ENCODE data around the gene ARL9. TPM values are rescaled to one million over a fixed set of nuclear protein-coding genes. Genes with fewer than 3 reads are reported as not detected.
A peak's percentile ranks its signal among the peaks of the same experiment; 100 is the strongest.

Gene ARL9
- total and polyA plus RNA-seq, 9 of the 15 experiments (the other 6 are each of a cell fraction or from before 2014, with no cell fraction given): 0.10 to 0.15 (median 0.11) TPM; not detected in 6

DNA sequence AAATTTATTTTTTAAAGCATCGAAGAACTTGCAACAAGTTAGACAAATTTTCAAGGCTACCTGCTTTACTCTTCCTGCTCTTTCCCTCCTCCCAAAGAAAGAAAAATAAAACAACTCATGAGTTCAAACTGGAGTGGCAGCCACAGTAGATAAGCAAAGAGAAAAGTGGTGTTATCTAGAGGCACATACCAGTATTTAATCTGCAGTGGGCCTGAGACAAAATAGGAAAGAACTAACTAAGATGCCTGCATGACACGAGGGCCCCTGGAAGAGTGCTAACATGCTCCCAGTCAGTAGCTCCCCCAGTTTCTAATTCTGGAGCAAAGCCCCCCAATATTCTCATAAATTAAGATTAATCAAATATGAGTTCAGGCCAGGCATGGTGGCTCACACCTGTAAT lies 7.9 kb downstream of the ARL9 start (continued):
- TF ChIP-seq, protein P1, sequence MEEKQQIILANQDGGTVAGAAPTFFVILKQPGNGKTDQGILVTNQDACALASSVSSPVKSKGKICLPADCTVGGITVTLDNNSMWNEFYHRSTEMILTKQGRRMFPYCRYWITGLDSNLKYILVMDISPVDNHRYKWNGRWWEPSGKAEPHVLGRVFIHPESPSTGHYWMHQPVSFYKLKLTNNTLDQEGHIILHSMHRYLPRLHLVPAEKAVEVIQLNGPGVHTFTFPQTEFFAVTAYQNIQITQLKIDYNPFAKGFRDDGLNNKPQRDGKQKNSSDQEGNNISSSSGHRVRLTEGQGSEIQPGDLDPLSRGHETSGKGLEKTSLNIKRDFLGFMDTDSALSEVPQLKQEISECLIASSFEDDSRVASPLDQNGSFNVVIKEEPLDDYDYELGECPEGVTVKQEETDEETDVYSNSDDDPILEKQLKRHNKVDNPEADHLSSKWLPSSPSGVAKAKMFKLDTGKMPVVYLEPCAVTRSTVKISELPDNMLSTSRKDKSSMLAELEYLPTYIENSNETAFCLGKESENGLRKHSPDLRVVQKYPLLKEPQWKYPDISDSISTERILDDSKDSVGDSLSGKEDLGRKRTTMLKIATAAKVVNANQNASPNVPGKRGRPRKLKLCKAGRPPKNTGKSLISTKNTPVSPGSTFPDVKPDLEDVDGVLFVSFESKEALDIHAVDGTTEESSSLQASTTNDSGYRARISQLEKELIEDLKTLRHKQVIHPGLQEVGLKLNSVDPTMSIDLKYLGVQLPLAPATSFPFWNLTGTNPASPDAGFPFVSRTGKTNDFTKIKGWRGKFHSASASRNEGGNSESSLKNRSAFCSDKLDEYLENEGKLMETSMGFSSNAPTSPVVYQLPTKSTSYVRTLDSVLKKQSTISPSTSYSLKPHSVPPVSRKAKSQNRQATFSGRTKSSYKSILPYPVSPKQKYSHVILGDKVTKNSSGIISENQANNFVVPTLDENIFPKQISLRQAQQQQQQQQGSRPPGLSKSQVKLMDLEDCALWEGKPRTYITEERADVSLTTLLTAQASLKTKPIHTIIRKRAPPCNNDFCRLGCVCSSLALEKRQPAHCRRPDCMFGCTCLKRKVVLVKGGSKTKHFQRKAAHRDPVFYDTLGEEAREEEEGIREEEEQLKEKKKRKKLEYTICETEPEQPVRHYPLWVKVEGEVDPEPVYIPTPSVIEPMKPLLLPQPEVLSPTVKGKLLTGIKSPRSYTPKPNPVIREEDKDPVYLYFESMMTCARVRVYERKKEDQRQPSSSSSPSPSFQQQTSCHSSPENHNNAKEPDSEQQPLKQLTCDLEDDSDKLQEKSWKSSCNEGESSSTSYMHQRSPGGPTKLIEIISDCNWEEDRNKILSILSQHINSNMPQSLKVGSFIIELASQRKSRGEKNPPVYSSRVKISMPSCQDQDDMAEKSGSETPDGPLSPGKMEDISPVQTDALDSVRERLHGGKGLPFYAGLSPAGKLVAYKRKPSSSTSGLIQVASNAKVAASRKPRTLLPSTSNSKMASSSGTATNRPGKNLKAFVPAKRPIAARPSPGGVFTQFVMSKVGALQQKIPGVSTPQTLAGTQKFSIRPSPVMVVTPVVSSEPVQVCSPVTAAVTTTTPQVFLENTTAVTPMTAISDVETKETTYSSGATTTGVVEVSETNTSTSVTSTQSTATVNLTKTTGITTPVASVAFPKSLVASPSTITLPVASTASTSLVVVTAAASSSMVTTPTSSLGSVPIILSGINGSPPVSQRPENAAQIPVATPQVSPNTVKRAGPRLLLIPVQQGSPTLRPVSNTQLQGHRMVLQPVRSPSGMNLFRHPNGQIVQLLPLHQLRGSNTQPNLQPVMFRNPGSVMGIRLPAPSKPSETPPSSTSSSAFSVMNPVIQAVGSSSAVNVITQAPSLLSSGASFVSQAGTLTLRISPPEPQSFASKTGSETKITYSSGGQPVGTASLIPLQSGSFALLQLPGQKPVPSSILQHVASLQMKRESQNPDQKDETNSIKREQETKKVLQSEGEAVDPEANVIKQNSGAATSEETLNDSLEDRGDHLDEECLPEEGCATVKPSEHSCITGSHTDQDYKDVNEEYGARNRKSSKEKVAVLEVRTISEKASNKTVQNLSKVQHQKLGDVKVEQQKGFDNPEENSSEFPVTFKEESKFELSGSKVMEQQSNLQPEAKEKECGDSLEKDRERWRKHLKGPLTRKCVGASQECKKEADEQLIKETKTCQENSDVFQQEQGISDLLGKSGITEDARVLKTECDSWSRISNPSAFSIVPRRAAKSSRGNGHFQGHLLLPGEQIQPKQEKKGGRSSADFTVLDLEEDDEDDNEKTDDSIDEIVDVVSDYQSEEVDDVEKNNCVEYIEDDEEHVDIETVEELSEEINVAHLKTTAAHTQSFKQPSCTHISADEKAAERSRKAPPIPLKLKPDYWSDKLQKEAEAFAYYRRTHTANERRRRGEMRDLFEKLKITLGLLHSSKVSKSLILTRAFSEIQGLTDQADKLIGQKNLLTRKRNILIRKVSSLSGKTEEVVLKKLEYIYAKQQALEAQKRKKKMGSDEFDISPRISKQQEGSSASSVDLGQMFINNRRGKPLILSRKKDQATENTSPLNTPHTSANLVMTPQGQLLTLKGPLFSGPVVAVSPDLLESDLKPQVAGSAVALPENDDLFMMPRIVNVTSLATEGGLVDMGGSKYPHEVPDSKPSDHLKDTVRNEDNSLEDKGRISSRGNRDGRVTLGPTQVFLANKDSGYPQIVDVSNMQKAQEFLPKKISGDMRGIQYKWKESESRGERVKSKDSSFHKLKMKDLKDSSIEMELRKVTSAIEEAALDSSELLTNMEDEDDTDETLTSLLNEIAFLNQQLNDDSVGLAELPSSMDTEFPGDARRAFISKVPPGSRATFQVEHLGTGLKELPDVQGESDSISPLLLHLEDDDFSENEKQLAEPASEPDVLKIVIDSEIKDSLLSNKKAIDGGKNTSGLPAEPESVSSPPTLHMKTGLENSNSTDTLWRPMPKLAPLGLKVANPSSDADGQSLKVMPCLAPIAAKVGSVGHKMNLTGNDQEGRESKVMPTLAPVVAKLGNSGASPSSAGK (IDR thresholded peaks at IDR 0.05): peak; percentile 49
- TF ChIP-seq HDGF (IDR thresholded peaks at IDR 0.05) (no peak), ETV5 (CRISPR knock-in tag; IDR thresholded peaks at IDR 0.05; ENCODE audit: low read depth) (no peak), EHMT2 (IDR thresholded peaks at IDR 0.05) (no peak), RFX7 (CRISPR knock-in tag; IDR thresholded peaks at IDR 0.05) (no peak), CXXC5 (CRISPR knock-in tag; IDR thresholded peaks at IDR 0.05) (no peak), RBM34 (IDR thresholded peaks at IDR 0.05; ENCODE audit: borderline replicate concordance, insufficient read depth, low read length) (no peak), PYGO2 (tag; IDR thresholded peaks at IDR 0.05) (no peak), SMAD1 (IDR thresholded peaks at IDR 0.05; ENCODE audit: low read depth, low read length, partially characterized antibody) (no peak)
- TF ChIP-seq, protein P2, sequence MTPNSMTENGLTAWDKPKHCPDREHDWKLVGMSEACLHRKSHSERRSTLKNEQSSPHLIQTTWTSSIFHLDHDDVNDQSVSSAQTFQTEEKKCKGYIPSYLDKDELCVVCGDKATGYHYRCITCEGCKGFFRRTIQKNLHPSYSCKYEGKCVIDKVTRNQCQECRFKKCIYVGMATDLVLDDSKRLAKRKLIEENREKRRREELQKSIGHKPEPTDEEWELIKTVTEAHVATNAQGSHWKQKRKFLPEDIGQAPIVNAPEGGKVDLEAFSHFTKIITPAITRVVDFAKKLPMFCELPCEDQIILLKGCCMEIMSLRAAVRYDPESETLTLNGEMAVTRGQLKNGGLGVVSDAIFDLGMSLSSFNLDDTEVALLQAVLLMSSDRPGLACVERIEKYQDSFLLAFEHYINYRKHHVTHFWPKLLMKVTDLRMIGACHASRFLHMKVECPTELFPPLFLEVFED (CRISPR knock-in tag; conservative IDR thresholded peaks at IDR 0.05): no peak
- TF ChIP-seq, protein P3, sequence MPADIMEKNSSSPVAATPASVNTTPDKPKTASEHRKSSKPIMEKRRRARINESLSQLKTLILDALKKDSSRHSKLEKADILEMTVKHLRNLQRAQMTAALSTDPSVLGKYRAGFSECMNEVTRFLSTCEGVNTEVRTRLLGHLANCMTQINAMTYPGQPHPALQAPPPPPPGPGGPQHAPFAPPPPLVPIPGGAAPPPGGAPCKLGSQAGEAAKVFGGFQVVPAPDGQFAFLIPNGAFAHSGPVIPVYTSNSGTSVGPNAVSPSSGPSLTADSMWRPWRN (IDR thresholded peaks at IDR 0.05; ENCODE audit: low read depth): peak; percentile 30; the same call in 1 of the 2 replicates
- TF ChIP-seq, protein P4, sequence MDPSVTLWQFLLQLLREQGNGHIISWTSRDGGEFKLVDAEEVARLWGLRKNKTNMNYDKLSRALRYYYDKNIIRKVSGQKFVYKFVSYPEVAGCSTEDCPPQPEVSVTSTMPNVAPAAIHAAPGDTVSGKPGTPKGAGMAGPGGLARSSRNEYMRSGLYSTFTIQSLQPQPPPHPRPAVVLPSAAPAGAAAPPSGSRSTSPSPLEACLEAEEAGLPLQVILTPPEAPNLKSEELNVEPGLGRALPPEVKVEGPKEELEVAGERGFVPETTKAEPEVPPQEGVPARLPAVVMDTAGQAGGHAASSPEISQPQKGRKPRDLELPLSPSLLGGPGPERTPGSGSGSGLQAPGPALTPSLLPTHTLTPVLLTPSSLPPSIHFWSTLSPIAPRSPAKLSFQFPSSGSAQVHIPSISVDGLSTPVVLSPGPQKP (CRISPR knock-in tag; IDR thresholded peaks at IDR 0.05): no peak
- TF ChIP-seq, protein P5, sequence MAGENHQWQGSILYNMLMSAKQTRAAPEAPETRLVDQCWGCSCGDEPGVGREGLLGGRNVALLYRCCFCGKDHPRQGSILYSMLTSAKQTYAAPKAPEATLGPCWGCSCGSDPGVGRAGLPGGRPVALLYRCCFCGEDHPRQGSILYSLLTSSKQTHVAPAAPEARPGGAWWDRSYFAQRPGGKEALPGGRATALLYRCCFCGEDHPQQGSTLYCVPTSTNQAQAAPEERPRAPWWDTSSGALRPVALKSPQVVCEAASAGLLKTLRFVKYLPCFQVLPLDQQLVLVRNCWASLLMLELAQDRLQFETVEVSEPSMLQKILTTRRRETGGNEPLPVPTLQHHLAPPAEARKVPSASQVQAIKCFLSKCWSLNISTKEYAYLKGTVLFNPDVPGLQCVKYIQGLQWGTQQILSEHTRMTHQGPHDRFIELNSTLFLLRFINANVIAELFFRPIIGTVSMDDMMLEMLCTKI (IDR thresholded peaks at IDR 0.05; ENCODE audit: partially characterized antibody): no peak

All from K562 (cell line).